ENCODE data around the gene IQCK. TPM values are rescaled to one million over a fixed set of nuclear protein-coding genes. Genes with fewer than 3 reads are reported as not detected.

Gene IQCK
- total and polyA plus RNA-seq, 2 donors = 8.2 to 16.0 TPM

DNA sequence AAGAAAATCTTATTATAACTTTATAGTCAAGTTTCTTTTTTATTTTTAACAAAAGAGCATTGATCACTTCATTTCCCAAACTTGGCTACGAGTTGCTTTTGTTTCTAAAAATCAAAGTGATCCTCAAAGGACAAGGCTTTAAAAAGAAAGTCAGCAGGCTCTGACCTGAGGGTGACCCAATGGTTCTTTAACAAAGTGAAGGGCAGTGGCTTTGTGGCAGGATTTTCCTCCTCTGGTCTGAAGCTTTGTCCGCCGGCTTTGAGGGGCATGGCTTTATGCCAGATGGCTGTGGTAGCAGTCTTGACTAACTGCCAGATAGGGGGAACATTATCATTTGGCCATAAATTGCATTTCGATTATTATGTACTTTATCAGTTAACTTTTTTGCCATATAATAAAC lies 28.5 kb downstream of the IQCK start:
- no peak for DNase-seq (ENCODE audit: extremely low spot score)
- no peak overlapping the region for H3K4me3 ChIP-seq (ENCODE audit: low read depth, low read length)
- H3K36me3 ChIP-seq (ENCODE audit: insufficient read depth) = no peaks in the 10 kb centered on the region
- H3K27ac ChIP-seq (ENCODE audit: low read depth) = peak overlapping the region; percentile 29
- H3K4me1 ChIP-seq (ENCODE audit: insufficient read depth) = no peaks in the 10 kb centered on the region
- 39% methylated on average over 4 of the region's 4 CpGs for WGBS

DNA sequence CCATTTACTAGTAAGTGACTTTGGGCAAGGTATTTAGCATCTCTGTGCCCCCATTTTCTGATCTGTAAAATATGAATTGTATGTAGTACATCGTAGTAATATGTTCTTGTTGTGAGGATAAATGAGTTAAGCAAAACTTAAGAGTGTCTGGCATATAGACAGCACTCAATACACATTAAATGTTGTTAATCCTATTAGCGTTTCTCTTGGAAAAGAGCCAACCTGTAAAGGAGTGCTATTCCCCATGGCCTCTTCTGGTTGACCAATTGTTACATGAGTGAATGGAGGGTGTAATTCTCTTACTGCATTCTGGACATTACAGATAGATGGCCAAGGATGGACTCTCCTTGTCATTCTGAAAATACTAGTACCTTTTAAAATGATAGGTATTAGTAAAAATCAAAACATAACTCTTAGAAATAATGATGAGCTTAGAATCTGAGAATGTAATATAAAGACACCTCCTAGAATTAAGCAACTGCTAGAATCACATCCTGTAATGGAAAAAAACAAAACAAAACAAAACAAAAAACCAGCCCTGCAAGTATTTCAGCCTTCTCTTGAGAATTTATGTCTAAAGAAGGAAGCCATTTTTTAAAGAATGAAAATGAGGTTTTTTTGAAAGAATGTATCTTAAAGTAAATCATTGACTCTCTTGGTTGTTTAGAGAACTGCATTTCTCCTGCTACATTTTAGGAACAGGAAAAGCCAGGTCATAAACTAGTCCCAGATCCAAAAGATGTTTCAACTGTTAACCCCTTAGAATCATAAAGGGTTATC lies 30.5 kb downstream of the IQCK start:
- Histone ChIP-seq H3K27ac (ENCODE audit: low read depth) (no peak overlapping the region), H3K4me3 (ENCODE audit: low read depth, low read length) (no peak overlapping the region), H3K36me3 (ENCODE audit: insufficient read depth) (peaks cover under 1% of the 10 kb centered on the region), H3K4me1 (ENCODE audit: insufficient read depth) (no peaks in the 10 kb centered on the region)
- DNase-seq (ENCODE audit: extremely low spot score) = peak; percentile 29
- 51% methylated on average over 2 of the region's 2 CpGs for WGBS

DNA sequence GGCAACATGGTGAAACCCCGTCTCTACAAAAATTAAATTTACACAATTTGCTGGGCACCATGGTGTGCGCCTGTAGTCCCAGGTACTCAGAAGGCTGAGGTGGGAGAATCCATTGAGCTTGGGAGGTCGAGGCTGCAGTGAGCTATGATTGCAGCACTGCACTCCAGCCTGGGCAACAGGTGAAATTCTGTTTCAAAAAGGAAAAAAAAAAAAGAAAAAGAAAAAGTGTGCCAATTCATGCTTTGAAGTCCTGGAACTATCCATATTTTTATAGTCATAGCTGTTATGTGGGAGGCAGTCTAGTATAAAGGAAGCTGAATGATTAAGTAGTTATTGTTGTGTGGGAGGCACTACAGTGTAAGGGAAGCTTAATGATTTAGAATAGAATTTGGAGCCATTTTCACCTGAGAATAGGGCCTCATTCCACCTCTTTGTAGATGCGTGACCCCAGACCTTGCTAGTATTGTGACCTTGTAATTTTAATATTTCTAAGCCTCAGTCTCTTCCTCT lies 31.6 kb downstream of the IQCK start:
- no peak overlapping the region for H3K27ac ChIP-seq (ENCODE audit: low read depth)
- 88% methylated on average over 4 of the region's 4 CpGs for WGBS

DNA sequence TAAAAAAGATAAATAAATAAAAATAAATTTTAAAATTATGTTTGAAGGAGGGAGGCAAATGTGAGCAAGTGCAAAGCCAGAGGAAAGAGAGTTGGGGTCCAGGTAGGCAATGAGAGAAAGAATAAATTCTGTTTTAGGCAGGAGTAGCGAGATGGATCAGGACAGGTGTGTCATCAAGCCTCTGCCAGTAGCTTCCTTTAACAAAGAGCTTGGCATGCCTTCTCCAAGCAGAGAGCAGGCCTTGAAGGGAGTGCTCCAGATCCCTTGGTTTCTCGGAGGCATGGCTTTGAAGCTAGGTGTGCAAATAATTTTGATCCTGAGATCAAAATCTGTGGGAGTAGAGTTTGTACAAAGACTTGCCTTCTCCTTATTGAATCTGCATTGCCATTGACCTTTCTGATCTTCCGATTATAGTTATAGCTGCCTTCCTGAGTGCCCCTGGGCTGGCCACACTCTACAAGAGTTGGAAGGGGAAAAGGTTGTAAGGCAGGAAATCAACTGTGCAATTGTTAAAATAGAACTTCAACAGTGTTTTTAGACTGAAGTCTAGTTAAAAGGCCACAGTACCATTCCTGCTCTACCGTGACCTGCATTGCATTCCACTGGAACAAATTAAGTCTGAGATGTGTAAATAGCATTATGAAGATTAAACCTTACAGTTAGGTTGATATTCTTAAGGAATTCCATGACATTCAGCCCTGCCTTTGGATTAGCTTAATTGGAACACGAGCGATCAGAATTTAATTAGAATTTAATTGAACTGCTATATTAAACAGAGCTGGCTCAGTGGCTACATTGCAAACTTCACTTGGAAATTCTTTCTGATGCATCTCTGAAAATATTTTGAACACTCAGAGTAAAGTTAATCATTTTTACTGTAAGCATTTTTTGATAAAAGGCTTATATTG lies 33.7 kb downstream of the IQCK start:
- Histone ChIP-seq H3K4me3 (ENCODE audit: low read depth, low read length) (no peak overlapping the region), H3K27ac (ENCODE audit: low read depth) (no peak overlapping the region), H3K36me3 (ENCODE audit: insufficient read depth) (peaks cover 3% of the 10 kb centered on the region), H3K4me1 (ENCODE audit: insufficient read depth) (no peaks in the 10 kb centered on the region)
- whole genome bisulfite sequencing = 73% methylated on average over 6 of the region's 6 CpGs
- no peak for DNase-seq (ENCODE audit: extremely low spot score)

More for the DNA sequence above, 31.6 kb downstream of the IQCK start:
- Histone ChIP-seq H3K4me1 (ENCODE audit: insufficient read depth) (no peaks in the 10 kb centered on the region), H3K4me3 (ENCODE audit: low read depth, low read length) (no peak overlapping the region), H3K36me3 (ENCODE audit: insufficient read depth) (peaks cover 3% of the 10 kb centered on the region)
- no peak for DNase-seq (ENCODE audit: extremely low spot score)

DNA sequence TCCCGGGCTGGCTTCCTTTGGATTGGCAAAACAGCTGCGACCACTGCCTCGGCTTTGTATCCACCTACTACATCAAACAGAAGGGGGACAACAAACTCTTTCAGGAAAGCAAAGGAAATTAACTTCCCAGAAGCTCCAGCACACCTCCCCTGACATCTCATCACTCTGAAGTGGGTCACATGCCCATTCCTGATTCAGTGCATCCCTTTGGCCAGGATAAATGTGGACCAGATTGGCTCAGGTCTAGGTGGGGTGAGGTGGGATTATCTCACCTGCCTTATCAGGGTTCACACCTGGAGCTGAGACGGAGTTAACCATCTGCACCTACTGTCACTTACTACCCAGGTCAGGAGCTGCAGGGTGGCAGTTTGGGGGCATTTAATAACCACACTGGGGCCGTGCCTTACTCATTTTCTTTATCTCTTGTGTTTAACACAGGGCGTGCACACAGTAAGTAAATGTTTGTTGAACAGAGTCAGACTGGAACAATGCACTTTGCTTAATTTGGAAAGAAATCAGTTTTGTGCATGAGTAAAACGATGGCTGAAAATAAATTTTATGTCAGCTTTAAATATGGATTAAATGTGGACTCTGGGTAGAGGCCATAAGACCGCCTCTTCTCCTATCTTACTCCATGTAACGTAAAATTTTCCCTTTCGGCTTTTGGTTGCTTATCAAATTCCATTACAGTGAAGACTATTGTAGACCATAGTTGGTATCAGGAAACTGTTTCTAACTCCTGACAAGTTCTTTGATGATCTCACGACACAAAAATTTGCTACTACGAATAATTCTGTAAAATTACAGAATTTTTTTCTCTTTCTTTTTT lies 36.0 kb downstream of the IQCK start:
- DNase-seq (ENCODE audit: extremely low spot score) = peak; percentile 31
- Histone ChIP-seq H3K4me3 (ENCODE audit: low read depth, low read length) (no peak overlapping the region), H3K4me1 (ENCODE audit: insufficient read depth) (no peaks in the 10 kb centered on the region), H3K27ac (ENCODE audit: low read depth) (peak overlapping the region; percentile 68), H3K36me3 (ENCODE audit: insufficient read depth) (peaks cover 3% of the 10 kb centered on the region)
- WGBS = 57% methylated on average over 12 of the region's 12 CpGs

DNA sequence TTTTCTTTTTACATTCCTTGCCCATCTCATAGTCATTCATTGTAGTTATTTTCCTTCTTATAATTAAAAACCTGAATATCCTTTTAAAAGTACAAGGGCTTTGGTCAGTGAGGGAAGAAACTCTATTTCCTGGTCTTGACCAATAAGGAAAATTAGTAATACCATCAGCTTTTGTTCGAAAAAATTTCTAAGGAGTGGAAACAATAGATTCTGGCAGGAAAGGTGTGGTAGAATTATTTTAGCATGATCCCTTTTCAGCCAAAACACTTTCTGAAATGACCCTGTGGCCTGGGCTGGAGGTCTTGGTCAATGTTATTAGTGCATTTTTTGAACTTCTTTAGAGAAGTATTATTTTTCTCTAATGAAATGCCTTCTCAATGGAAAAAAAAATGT lies 36.6 kb downstream of the IQCK start:
- H3K27ac ChIP-seq (ENCODE audit: low read depth) = no peak overlapping the region
- no peaks in the 10 kb centered on the region for H3K4me1 ChIP-seq (ENCODE audit: insufficient read depth)
- WGBS = 77% methylated on average over 1 of the region's 1 CpG
- no peak for DNase-seq (ENCODE audit: extremely low spot score)
- no peak overlapping the region for H3K4me3 ChIP-seq (ENCODE audit: low read depth, low read length)
- H3K36me3 ChIP-seq (ENCODE audit: insufficient read depth) = peaks cover 3% of the 10 kb centered on the region

DNA sequence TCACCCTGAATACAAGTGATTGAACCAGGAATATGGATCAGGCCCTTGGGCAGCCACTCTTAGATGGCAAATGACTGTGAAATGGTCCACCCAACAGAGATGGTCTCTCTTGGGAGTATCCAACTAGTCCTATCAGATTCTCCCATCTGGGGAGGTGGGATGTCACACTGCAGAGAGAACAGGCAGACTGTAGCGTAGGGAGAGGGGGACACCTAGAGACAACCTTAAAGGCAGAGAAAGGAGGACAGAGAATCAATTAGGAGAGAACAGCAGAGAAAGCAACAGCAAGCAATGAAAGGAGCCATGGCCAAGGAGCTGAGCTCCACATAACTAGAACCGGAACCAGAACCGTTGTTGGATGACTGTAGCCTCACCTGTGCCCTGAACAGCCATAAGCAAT lies 37.2 kb downstream of the IQCK start:
- Histone ChIP-seq H3K4me3 (ENCODE audit: low read depth, low read length) (no peak overlapping the region), H3K36me3 (ENCODE audit: insufficient read depth) (peaks cover 3% of the 10 kb centered on the region), H3K27ac (ENCODE audit: low read depth) (no peak overlapping the region), H3K4me1 (ENCODE audit: insufficient read depth) (no peaks in the 10 kb centered on the region)
- no peak for DNase-seq (ENCODE audit: extremely low spot score)
- WGBS = 97% methylated on average over 3 of the region's 3 CpGs

DNA sequence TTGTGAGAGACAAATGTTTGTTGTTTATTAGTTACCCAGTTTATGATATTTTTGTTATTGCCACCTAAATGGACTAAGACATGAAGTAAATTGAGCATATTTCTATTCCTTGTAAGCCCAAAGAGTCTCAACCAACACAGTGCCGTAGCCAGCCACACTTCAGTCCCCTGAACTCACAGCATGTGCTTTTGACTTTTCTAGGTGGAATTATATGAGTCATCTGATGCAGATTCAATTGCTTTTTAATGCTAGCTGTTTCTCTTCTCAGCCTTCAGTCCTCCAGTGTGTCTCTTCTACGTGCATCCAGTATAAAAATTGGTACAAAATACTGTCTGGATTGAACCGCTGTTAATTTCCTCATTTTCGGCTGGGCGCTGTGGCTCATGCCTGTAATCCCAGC lies 39.0 kb downstream of the IQCK start:
- H3K4me3 ChIP-seq (ENCODE audit: low read depth, low read length) = no peak overlapping the region
- H3K36me3 ChIP-seq (ENCODE audit: insufficient read depth) = peaks cover 3% of the 10 kb centered on the region
- 89% methylated on average over 5 of the region's 5 CpGs for WGBS
- no peak overlapping the region for H3K27ac ChIP-seq (ENCODE audit: low read depth)
- no peaks in the 10 kb centered on the region for H3K4me1 ChIP-seq (ENCODE audit: insufficient read depth)
- DNase-seq (ENCODE audit: extremely low spot score) = no peak

DNA sequence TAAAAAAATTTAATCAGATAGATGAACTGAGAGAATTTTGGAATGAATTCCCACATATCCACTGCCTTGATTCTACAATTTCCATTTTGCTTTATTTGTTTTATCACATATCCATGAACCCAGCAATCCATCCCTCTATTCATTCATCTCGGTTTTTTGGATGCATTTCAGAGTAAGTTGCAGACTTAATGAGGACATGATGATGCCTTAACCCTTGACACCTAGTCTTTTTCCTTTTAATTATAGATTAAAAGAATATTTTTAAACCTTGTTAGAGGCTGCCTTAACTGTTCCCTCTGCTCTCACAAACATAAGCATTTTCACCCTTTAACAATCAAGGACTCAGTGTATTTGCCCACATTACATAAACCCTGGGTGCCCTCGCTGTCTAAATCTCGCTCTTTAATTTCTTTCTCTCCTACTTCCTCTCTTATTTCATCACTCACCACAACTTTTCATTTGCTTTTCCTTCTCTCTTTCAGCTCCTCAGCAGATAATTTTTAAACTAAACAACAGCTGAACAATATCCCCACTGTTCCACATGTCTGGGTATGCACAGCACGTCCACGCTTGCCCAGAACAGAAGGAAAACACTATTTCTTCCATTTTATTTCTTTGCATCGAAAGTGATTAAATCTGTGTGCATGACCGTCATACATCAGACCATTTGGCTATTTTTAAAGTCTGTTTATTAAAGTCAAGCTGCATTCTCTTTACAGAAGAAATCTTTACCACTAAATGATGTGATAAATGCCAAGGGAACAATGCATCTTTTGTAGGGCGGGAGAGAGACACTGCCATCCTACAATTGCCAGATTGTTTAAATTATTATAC lies 39.9 kb downstream of the IQCK start:
- WGBS = 39% methylated on average over 8 of the region's 8 CpGs

DNA sequence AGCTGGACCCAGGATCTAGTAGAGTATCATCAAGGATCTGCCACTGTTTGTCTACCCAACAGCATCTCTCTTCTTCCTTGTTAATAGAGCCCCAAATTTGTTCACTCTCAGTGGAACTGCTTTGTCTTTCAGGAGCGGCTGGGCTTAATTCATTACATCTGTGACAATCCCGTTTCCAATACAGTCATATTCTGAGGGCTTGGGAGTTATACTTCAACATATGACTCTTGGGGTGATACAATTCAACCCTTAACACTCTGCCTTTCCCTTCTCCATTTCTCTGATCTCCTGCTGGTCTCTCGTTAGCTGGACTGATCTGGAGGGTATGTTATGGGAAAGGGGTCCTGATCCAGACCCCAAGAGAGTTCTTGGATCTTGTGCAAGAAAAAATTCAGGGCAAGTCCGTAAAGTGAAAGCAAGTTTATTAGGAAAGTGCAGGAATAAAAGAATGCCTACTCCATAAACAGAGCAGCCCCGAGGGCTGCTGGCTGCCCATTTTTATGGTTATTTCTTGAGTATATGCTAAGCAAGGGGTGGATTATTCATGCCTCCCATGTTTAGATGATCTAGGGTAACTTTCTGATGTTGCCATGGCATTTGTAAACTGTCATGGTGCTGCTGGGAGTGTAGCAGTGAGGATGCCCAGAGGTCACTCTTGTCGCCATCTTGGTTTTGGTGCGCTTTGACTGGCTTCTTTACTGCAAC lies 42.4 kb downstream of the IQCK start:
- Histone ChIP-seq H3K36me3 (ENCODE audit: insufficient read depth) (no peaks in the 10 kb centered on the region), H3K4me1 (ENCODE audit: insufficient read depth) (no peaks in the 10 kb centered on the region), H3K27ac (ENCODE audit: low read depth) (no peak overlapping the region), H3K4me3 (ENCODE audit: low read depth, low read length) (no peak overlapping the region)
- DNase-seq (ENCODE audit: extremely low spot score) = no peak
- 92% methylated on average over 7 of the region's 7 CpGs for WGBS

More for the DNA sequence above, 39.9 kb downstream of the IQCK start:
- Histone ChIP-seq H3K36me3 (ENCODE audit: insufficient read depth) (peaks cover 3% of the 10 kb centered on the region), H3K4me1 (ENCODE audit: insufficient read depth) (no peaks in the 10 kb centered on the region), H3K4me3 (ENCODE audit: low read depth, low read length) (no peak overlapping the region), H3K27ac (ENCODE audit: low read depth) (no peak overlapping the region)
- peak; percentile 36 for DNase-seq (ENCODE audit: extremely low spot score)

DNA sequence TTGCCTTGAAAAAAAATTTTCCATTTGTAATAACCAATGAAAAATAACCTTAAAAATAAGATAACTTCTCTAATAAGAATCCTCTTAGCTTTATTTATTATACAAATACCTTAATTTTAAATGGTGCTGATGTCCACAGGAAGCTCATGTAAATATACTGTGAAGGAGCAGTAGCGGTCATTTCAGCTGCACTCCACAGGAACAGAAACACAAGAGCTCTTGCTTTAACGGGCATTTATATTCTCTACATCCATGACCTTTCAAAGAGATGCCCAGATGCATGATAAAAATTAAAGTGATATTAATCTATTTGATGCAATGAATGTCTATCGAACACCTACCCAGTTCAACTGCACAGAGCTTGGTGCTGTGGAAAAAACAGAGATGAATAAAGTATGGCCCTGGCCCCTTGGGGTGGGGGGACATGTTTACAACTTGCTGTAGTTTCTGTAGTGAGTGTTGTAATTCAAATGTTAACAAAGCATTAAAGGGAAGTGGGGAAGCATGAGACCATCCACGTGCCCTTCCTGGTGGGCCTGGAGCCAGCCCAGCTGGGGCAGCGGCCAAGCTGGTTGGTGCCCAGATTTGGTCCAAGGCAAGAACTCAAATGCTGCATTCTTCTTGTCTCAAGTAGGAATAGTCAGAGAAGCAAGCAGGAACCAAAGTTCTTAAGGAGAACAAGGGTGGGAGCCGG lies 47.9 kb downstream of the IQCK start:
- no peak for DNase-seq (ENCODE audit: extremely low spot score)
- H3K36me3 ChIP-seq (ENCODE audit: insufficient read depth) = no peaks in the 10 kb centered on the region
- WGBS = 50% methylated on average over 6 of the region's 6 CpGs
- H3K4me3 ChIP-seq (ENCODE audit: low read depth, low read length) = no peak overlapping the region
- no peak overlapping the region for H3K27ac ChIP-seq (ENCODE audit: low read depth)
- H3K4me1 ChIP-seq (ENCODE audit: insufficient read depth) = no peaks in the 10 kb centered on the region

DNA sequence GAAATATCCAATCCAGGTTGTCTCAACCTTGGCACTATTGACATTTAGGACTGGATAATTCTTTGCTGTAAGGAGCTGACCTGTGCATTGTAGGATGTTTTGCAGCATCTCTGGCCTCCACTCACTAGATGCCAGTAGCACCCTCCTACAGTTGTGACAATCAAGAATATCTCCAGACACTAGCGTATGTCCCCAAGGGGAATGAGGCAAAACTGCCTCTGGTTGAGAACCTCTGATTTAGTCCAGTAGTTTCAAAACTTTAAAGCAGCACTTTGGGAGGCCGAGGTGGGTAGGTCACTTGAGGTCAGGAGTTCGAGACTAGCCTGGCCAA lies 48.4 kb downstream of the IQCK start:
- Histone ChIP-seq H3K4me1 (ENCODE audit: insufficient read depth) (no peaks in the 10 kb centered on the region), H3K27ac (ENCODE audit: low read depth) (no peak overlapping the region)
- WGBS = 94% methylated on average over 3 of the region's 3 CpGs

More for the DNA sequence above, 48.4 kb downstream of the IQCK start:
- H3K4me3 ChIP-seq (ENCODE audit: low read depth, low read length) = no peak overlapping the region
- no peak for DNase-seq (ENCODE audit: extremely low spot score)
- H3K36me3 ChIP-seq (ENCODE audit: insufficient read depth) = no peaks in the 10 kb centered on the region

Data from urinary bladder (tissue), 4 donors.